Neural progenitor cell (in vitro differentiated cells): Measurements from ENCODE around the gene PCDH9.

ENCODE experiments used
- EZH2 ChIP-seq: fragments of 200-600 bp; sonication (generic); IDR thresholded peaks from 2 replicates; pipeline ENCODE4 v1.6.1; 2017; ENCODE audit warnings: antibody characterized with exemption, mild to moderate bottlenecking, moderate library complexity
- EZH2phosphoT487 ChIP-seq: fragments of 200-600 bp; sonication (generic); IDR thresholded peaks from 2 replicates; pipeline ENCODE4 v1.6.1; 2017; ENCODE audit warnings: antibody characterized with exemption
- TF ChIP-seq, protein P1 (sequence below): fragments of 200-600 bp; sonication (generic); IDR thresholded peaks from 2 replicates; pipeline ENCODE4 v1.5.1; 2017; ENCODE audit warnings: antibody characterized with exemption, mild to moderate bottlenecking

DNA sequence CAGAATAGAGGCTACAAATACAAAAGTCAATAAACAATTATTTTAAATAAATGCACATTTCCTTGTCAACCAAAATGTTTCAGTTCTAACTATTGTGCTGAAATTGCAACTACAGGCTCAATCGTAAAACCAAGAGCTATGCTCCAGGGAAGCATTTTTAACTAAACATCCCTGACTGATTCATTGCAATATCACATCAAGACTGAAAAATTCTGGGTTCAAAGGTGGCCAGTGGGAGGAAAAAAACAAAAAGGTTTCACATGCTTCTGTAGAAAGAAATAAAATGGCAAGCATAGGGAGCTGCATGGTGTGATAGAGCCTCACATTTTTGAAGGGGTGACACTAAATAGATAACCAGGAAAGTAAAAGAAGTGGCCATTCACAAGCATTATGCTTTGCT, 862.8 kb downstream of the PCDH9 start:
- TF ChIP-seq, protein P1, sequence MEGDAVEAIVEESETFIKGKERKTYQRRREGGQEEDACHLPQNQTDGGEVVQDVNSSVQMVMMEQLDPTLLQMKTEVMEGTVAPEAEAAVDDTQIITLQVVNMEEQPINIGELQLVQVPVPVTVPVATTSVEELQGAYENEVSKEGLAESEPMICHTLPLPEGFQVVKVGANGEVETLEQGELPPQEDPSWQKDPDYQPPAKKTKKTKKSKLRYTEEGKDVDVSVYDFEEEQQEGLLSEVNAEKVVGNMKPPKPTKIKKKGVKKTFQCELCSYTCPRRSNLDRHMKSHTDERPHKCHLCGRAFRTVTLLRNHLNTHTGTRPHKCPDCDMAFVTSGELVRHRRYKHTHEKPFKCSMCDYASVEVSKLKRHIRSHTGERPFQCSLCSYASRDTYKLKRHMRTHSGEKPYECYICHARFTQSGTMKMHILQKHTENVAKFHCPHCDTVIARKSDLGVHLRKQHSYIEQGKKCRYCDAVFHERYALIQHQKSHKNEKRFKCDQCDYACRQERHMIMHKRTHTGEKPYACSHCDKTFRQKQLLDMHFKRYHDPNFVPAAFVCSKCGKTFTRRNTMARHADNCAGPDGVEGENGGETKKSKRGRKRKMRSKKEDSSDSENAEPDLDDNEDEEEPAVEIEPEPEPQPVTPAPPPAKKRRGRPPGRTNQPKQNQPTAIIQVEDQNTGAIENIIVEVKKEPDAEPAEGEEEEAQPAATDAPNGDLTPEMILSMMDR: no peak
- TF ChIP-seq EZH2 (no peak), EZH2phosphoT487 (no peak)
